CD4-positive, alpha-beta T cell treated with Interleukin-1 beta for 1 hour (primary cell): ENCODE data around the gene FAM237B.
"Not testable (repeated sequence)": the region's sequence is repeated elsewhere in the genome, so short reads cannot be mapped to it uniquely, and the experiment has no call there.

Experiments used
- DNase-seq, 2 donors: peaks; one replicate each; pipeline ENCODE4 v3.0.0-alpha.2; 2020 to 2022

The FAM237B gene

GRCh38 chr7:90320801-90321494 lies at the start of gene FAM237B:
FAM237B (minus strand) TSS chr7:90321304; CDS start chr7:90319748, 1,556 bp downstream.
- no peak for DNase-seq

- no peak for DNase-seq
Observed at GRCh38 chr7:90351987-90352386, 30.9 kb upstream of the FAM237B start.

GRCh38 chr7:90350032-90350431 lies 28.9 kb upstream of the FAM237B start:
- not testable (repeated sequence) for DNase-seq

- DNase-seq: no peak
Observed at GRCh38 chr7:90349305-90349704, 28.2 kb upstream of the FAM237B start.

- no peak for DNase-seq
Observed at GRCh38 chr7:90347759-90348158, 26.7 kb upstream of the FAM237B start.

GRCh38 chr7:90346336-90347125 lies 25.4 kb upstream of the FAM237B start, which contains the start of gene GTPBP10:
GTPBP10 (plus strand) TSS chr7:90346716; CDS start chr7:90346742, 26 bp downstream.
- DNase-seq: peak; percentile 95

- DNase-seq: peak in 1 of 2 donors; percentile 10
Observed at GRCh38 chr7:90345595-90346335, 24.7 kb upstream of the FAM237B start.

- no peak for DNase-seq
Observed at GRCh38 chr7:90345016-90345415, 23.9 kb upstream of the FAM237B start.

- no peak for DNase-seq
Observed at GRCh38 chr7:90337106-90337505, 16.0 kb upstream of the FAM237B start.

- DNase-seq: not testable (repeated sequence)
Observed at GRCh38 chr7:90334926-90335325, 13.8 kb upstream of the FAM237B start.

GRCh38 chr7:90334193-90334843 lies 13.2 kb upstream of the FAM237B start:
- no peak for DNase-seq

- DNase-seq: no peak
Observed at GRCh38 chr7:90326500-90326899, 5.4 kb upstream of the FAM237B start.

GRCh38 chr7:90322837-90323236 lies 1.7 kb upstream of the FAM237B start:
- DNase-seq: no peak

GRCh38 chr7:90320418-90320800 lies 695 bp downstream of the FAM237B start:
- no peak for DNase-seq

GRCh38 chr7:90320014-90320413 lies 1.1 kb downstream of the FAM237B start:
- DNase-seq: no peak

GRCh38 chr7:90313907-90314306 lies 7.2 kb downstream of the FAM237B start:
- DNase-seq: no peak

- DNase-seq: no peak
Observed at GRCh38 chr7:90312745-90313144, 8.4 kb downstream of the FAM237B start.

GRCh38 chr7:90311175-90311574 lies 9.9 kb downstream of the FAM237B start:
- no peak for DNase-seq

- DNase-seq: no peak
Observed at GRCh38 chr7:90309872-90310271, 11.2 kb downstream of the FAM237B start.

- no peak for DNase-seq
Observed at GRCh38 chr7:90303241-90303640, 17.9 kb downstream of the FAM237B start.

- DNase-seq: no peak
Observed at GRCh38 chr7:90298145-90299038, 22.7 kb downstream of the FAM237B start.
